ENCODE measurements around the gene MAPKAPK3.
A peak's percentile ranks its signal among the peaks of the same experiment; 100 is the strongest.

The MAPKAPK3 gene

GRCh38 chr3:50623840-50624474 lies 7.0 kb downstream of the MAPKAPK3 start:
- DNase-seq (ENCODE audit: low read depth): no peak
- TF ChIP-seq CTCF (IDR thresholded peaks at IDR 0.05; ENCODE audit: low read depth, low read length, missing control alignments): no peak
- no peak overlapping the region for H3K4me3 ChIP-seq (ENCODE audit: low read depth, low read length)

- no peak overlapping the region for H3K4me3 ChIP-seq (ENCODE audit: low read depth, low read length)
- no peak for TF ChIP-seq CTCF (IDR thresholded peaks at IDR 0.05; ENCODE audit: low read depth, low read length, missing control alignments)
- no peak for DNase-seq (ENCODE audit: low read depth)
Observed at GRCh38 chr3:50624634-50625033, 7.7 kb downstream of the MAPKAPK3 start.

GRCh38 chr3:50625231-50626182 lies 8.6 kb downstream of the MAPKAPK3 start:
- H3K4me3 ChIP-seq (ENCODE audit: low read depth, low read length): no peak overlapping the region
- no peak for DNase-seq (ENCODE audit: low read depth)
- TF ChIP-seq CTCF (IDR thresholded peaks at IDR 0.05; ENCODE audit: low read depth, low read length, missing control alignments): no peak

- no peak overlapping the region for H3K4me3 ChIP-seq (ENCODE audit: low read depth, low read length)
- no peak for DNase-seq (ENCODE audit: low read depth)
- no peak for TF ChIP-seq CTCF (IDR thresholded peaks at IDR 0.05; ENCODE audit: low read depth, low read length, missing control alignments)
Observed at GRCh38 chr3:50626401-50626800, 9.4 kb downstream of the MAPKAPK3 start.

- peak; percentile 43 for TF ChIP-seq CTCF (IDR thresholded peaks at IDR 0.05; ENCODE audit: low read depth, low read length, missing control alignments)
- DNase-seq (ENCODE audit: low read depth): no peak
- H3K4me3 ChIP-seq (ENCODE audit: low read depth, low read length): no peak overlapping the region
Observed at GRCh38 chr3:50627407-50628051, 10.6 kb downstream of the MAPKAPK3 start.

- TF ChIP-seq CTCF (IDR thresholded peaks at IDR 0.05; ENCODE audit: low read depth, low read length, missing control alignments): no peak
- no peak overlapping the region for H3K4me3 ChIP-seq (ENCODE audit: low read depth, low read length)
- DNase-seq (ENCODE audit: low read depth): no peak
Observed at GRCh38 chr3:50628601-50629000, 11.7 kb downstream of the MAPKAPK3 start.
